Measurements from ENCODE around the gene MAP3K5.
A peak's percentile ranks its signal among the peaks of the same experiment; 100 is the strongest.

- TF ChIP-seq, protein P1, sequence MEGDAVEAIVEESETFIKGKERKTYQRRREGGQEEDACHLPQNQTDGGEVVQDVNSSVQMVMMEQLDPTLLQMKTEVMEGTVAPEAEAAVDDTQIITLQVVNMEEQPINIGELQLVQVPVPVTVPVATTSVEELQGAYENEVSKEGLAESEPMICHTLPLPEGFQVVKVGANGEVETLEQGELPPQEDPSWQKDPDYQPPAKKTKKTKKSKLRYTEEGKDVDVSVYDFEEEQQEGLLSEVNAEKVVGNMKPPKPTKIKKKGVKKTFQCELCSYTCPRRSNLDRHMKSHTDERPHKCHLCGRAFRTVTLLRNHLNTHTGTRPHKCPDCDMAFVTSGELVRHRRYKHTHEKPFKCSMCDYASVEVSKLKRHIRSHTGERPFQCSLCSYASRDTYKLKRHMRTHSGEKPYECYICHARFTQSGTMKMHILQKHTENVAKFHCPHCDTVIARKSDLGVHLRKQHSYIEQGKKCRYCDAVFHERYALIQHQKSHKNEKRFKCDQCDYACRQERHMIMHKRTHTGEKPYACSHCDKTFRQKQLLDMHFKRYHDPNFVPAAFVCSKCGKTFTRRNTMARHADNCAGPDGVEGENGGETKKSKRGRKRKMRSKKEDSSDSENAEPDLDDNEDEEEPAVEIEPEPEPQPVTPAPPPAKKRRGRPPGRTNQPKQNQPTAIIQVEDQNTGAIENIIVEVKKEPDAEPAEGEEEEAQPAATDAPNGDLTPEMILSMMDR (IDR thresholded peaks at IDR 0.05): peak; percentile 79
- no peak for TF ChIP-seq EZH2 (IDR thresholded peaks at IDR 0.05)
These were observed 184.1 kb downstream of the MAP3K5 start for GRCh38 chr6:136607932-136608772.
